H7 (cell line): ENCODE results near the gene ZNF302. TPM values are rescaled to one million over a fixed set of nuclear protein-coding genes. Genes with fewer than 3 reads are reported as not detected.
A peak's percentile ranks its signal among the peaks of the same experiment; 100 is the strongest.
"Not testable (repeated sequence)": the region's sequence is repeated elsewhere in the genome, so short reads cannot be mapped to it uniquely, and the experiment has no call there.

ENCODE experiments used
- DNase-seq: peaks from one replicate; pipeline ENCODE4 v3.0.0; 2012
- H3K27me3 ChIP-seq: 2 replicates; pipeline ENCODE4 v1.6.0; 2011; ENCODE audit warnings: mild to moderate bottlenecking, low read length; ENCODE audit not compliant: control insufficient read depth, insufficient read depth
- H3K36me3 ChIP-seq: replicated peaks from 2 replicates; pipeline ENCODE4 v1.5.1; 2011; ENCODE audit warnings: low read length; ENCODE audit not compliant: control insufficient read depth, insufficient read depth
- H3K4me3 ChIP-seq: 2 replicates; pipeline ENCODE4 v1.5.1; 2011; ENCODE audit warnings: low read depth, mild to moderate bottlenecking, control low read depth, low read length, moderate library complexity; ENCODE audit not compliant: insufficient read depth
- total RNA-seq: library from RNA; depleted of rRNA; stranded (reverse); fragments of >200 nt; shearing (Covaris generic); gene quantifications from 2 replicates; pipeline ENCODE4 v1.2.3, GENCODE V29; 2014; rRNA removed

The ZNF302 gene
- 11.5 and 16.3 TPM in 2 replicates for total RNA-seq

DNA sequence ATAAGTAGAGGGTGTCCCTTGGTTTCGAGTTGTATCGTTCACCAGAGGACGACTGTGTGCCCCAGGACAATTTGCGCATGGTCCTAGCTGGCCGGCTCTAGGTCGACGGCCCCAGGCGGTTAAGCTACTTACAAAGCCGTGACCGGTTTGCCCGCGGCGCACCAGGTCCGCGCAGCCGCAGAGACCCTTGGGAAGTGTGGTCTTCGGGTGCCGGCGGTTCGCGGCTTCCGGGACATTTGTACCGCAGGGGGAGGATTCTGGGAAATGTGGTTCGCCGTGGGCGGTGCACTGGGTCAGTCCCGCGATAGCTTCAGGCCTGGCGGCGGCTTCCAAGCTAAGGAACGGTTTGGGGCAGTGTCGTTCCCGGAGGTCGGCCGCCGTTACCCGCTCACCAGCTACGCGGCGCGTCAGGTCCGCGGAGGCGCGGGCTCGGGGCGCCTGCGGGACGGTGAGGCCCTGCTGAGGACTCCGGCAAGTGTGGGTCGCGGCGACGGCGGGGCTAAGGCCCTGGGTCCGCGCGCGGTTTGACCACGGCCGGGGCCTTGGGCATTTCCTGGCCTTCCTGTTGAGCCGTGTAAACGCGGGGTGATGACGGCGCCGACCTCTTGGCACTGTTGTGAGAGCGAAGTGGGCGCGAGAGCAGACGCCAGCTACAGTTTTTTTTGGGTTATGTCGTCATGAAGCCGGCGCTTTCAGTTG lies at the start of gene ZNF302:
TSS of gene ZNF302 (plus strand) at position 293 of the 699 bp plus-strand sequence. CDS start 1,127 bp downstream, outside the sequence.
- H3K36me3 ChIP-seq, result peaks cover 5% of the 10 kb centered on the region
- H3K4me3 ChIP-seq, result peak within 1 kb of the TSS; percentile 80
- peaks cover 2% of the 10 kb centered on the region; the same call in 1 of the 2 replicates for H3K27me3 ChIP-seq
- DNase-seq, result peak; percentile 94

DNA sequence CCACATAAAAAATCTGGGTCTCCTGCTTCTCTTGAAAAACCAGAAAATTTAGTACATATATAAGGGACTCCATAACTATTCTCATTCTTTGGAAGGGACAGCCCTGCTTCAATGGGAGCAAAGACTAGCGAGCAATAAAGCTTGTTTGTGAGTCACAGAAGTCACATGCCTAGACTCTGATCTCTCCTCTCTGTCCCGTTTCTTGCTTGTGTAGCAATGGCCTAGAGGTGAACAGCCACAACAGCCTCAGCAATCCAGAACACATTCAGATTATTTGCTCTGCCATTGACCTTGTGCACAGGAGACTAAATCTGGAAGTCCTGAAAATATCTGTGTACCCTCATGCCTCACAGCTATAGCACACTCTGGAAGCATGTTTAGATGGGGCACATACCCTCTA lies 43.7 kb upstream of the ZNF302 start:
- Histone ChIP-seq H3K36me3 (no peaks in the 10 kb centered on the region), H3K4me3 (no peak overlapping the region), H3K27me3 (no peaks in the 10 kb centered on the region)
- DNase-seq, result no peak

DNA sequence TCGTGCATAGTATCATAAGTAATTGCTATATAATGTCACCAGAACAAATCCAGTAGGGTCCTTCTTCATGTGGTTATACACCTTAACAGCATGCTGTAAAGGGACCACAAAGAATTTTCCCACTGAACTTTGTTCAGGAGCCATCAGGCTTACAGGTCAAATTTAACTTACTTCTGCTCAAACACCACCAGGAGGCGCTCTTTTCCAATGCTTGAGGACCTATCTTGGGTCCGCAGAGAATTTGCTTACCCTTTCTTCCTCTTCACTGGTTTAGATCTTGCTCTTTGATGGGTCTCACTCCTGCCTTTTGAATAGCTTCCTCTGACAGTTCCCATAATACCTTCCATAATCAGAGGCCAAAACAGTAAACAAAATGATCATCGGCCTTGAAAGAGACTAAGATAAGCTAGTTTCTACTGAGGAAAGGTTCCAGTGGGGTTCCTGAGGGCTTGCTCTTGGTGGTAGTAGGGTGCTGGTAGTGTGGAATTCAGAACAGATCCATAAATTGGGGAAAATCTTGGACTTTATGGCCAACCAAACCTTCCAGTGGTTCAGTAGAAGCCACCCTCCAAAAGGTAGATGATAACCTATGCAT lies 37.9 kb upstream of the ZNF302 start:
- H3K27me3 ChIP-seq, result no peaks in the 10 kb centered on the region
- DNase-seq, result peak; percentile 43
- no peaks in the 10 kb centered on the region for H3K36me3 ChIP-seq
- no peak overlapping the region for H3K4me3 ChIP-seq

DNA sequence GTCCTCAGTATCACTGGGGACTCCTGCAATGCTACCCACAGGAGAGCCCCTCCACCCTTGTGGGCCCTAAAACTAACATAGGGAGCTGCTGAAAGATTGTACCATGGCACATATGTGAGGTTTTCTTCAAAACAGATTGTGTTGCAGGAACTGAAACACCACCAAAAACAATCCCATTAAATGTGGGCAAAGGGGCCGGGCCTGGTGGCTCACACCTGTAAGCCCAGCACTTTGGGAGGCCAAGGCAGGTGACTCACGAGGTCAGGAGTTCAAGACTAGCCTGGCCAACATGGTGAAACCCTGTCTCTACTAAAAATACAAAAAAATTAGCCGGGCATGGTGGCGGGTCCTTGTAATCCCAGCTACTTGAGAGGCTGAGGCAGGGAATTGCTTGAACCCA lies 35.2 kb upstream of the ZNF302 start:
- Histone ChIP-seq H3K4me3 (no peak overlapping the region), H3K36me3 (no peaks in the 10 kb centered on the region), H3K27me3 (no peaks in the 10 kb centered on the region)
- DNase-seq, result no peak

DNA sequence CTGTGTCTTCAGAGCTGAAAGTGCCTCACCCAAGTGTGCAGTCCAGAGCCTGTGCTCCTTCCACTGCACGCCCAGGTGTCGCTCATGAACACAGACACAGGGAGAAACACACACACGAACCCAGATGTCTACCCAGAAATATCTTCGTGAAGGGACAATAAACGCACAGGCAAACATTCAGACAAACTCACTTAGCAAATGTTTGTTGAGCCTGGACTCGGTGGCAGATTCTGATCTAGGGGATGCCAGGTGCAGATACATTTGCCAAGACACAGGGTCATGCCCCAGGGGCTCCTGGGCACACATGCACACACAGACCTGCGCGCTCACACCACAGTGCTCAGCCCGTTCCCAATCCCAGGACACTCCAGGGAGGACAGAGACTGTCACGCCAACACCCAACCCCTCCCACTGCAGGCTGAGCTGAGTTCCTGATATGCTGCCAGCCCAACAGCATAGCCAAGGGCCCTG lies 32.5 kb upstream of the ZNF302 start:
- H3K4me3 ChIP-seq, result no peak overlapping the region
- no peaks in the 10 kb centered on the region for H3K27me3 ChIP-seq
- no peak for DNase-seq

DNA sequence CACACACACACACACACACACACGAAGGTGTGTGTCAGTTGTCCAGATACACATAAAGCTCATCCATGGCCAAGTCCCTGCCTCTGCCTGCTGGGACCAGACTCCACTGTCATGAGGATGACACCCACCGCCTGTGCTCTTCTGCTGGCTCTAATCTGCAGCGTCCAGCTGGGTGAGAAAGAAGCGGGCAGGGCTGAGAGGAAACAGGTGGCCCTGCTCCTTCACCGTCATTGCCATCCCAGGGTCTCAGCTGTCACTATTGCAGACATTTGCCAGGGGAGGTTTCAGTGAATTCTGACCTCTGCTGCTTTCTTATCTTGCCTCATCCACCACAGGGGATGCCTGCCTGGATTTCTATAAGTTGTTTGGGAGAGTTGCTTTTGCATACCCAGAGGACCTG lies 31.9 kb upstream of the ZNF302 start:
- H3K27me3 ChIP-seq, result no peaks in the 10 kb centered on the region
- H3K4me3 ChIP-seq, result no peak overlapping the region
- no peak for DNase-seq
- H3K36me3 ChIP-seq, result no peaks in the 10 kb centered on the region

More for the DNA sequence above, 32.5 kb upstream of the ZNF302 start:
- H3K36me3 ChIP-seq, result no peaks in the 10 kb centered on the region

DNA sequence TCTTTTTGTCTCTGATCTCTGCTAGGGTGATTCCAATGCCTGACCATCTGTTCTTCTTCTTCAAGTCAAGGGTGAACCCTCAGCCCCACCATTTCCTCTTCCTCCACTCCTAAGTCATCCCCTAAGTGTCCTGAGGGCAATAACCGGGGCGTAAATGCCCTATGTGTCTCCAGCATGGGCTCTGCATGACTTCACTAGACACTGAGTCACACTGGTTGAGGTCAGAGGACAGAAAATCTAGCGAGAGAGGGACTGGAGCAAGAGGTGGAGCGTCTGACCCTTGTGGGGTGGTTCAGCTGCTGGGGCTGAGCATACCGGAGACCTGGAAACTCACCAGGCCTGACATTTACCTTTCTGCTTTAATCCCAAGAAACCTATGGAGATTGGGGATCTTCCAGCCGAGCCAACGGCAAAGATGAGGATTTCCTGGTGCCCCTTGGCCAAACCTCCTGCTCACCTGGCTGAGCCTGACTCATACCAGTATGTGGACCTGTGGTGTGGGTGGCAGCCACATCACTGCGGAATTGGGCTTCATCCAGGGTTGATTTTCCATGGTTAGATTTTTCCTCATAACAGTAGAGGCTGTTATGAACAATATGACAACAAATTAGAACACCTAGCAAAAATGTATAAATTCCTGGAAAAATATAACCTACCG lies 27.5 kb upstream of the ZNF302 start:
- no peak for DNase-seq
- Histone ChIP-seq H3K27me3 (no peaks in the 10 kb centered on the region), H3K36me3 (no peaks in the 10 kb centered on the region), H3K4me3 (no peak overlapping the region)

DNA sequence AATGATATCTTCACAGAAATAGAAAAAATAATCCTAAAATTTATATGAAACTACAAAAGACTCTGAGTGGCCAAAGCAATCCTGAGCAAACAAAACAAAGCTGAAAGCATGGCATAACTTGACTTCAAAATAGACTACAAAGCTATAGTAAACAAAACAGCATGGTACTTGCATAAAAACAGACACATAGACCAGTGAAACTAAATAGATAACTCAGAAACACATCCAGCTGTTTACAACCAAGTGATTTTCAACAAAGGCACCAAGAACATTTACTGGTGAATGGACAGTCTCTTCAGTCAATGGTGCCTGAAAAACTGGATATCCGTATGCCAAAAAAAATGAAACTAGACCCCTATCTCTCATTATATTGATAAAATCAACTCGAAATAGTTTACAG lies 25.7 kb upstream of the ZNF302 start:
- Histone ChIP-seq H3K27me3 (no peaks in the 10 kb centered on the region), H3K36me3 (no peaks in the 10 kb centered on the region), H3K4me3 (no peak overlapping the region)
- DNase-seq, result no peak

DNA sequence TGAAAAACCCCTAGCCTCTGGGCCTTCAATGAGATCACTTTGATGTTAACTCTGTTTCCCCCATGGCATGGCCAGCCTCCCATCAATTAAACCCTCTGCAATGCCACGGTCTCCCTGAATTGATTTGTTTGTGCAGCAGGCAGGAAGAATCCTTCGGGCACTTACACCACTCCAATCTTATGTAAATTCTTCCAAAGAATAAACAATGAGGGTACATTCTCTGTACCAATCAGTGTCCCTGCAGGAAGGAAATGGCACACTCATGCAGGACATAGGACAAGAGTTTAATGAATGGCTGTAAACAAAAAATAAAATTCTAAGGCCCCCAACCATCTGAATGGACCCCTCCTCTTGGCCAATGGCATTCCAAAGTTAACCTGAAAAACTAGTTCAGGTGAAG lies 22.7 kb upstream of the ZNF302 start:
- no peaks in the 10 kb centered on the region for H3K27me3 ChIP-seq
- DNase-seq, result no peak
- no peaks in the 10 kb centered on the region for H3K36me3 ChIP-seq
- H3K4me3 ChIP-seq, result no peak overlapping the region

DNA sequence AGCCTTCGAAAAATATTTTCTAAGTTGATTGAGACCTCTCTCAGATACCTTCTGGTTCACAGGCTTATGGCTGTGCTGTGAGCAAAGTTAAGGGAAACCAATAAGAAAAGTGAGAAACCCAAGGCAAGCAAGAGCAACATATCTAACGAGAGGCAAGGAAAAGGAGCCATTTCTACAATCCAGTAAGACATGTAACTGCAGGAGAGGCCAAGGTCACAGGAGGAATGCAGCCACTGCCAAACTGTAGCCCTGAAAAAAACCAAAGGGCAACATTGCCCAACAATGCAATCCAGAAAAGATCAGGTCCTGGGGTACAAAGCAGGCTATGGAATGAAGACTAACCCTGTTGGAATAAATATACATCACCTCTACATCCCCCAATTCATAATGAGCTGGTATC lies 21.8 kb upstream of the ZNF302 start:
- H3K4me3 ChIP-seq, result no peak overlapping the region
- H3K36me3 ChIP-seq, result no peaks in the 10 kb centered on the region
- no peak for DNase-seq
- H3K27me3 ChIP-seq, result no peaks in the 10 kb centered on the region

DNA sequence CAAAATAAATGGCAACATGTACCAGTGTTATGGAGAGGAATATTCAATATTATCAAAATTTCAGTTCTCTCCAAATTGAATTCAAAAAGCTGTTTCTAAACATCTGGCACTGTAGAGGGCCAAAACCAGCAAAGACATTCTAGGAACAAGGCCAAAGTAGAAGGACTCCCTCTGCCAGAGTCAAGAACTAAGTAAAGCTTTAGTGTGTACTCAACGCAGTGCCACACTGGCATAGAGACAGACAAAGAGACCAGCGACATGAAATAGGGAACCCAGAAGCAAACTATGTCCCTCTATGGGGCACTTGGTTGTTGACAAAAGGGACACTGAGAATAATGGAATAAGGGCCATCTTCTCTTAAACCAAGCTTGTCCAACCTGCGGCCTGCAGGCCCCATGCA lies 16.1 kb upstream of the ZNF302 start:
- no peak overlapping the region for H3K4me3 ChIP-seq
- DNase-seq, result no peak
- H3K27me3 ChIP-seq, result no peaks in the 10 kb centered on the region
- no peaks in the 10 kb centered on the region for H3K36me3 ChIP-seq

DNA sequence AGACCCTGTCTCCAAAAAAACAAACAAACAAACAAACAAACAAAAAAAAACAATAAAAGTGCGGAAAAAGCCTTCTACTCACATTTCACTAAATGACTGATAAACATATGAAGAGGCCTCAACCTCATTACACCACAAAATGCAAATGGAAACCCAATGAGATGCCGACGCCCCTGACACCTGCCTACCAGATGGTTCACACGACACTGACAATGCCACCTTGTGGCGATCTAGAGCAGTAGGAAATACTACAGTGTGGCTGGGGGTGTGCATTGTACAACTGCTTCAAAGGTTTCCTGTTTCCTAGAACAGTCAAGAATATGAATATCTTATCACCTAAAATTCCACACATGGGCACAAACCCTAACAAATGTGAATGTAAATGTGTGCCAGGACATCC lies 14.6 kb upstream of the ZNF302 start:
- DNase-seq, result peak; percentile 35
- no peak overlapping the region for H3K4me3 ChIP-seq
- no peaks in the 10 kb centered on the region for H3K27me3 ChIP-seq
- no peaks in the 10 kb centered on the region for H3K36me3 ChIP-seq

DNA sequence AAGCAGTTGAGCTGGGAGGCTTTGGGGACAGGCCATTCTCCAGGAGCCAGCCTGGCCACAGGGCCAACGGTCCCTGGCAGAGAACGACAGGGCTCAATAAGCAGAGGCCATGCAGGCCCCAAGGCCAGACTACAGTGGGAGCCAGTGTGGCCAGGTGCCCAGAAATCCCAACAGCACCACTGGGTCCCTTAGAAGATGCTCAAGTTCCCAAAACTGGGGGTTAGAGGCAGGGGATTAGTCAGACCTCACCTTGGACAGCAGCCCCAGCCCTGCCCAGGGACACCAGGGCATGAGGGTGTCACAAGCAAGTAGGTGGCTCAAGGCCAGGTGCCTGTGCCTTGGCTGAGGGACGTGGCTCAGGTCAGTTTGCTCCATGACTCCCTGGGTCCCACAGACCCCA lies 13.3 kb upstream of the ZNF302 start:
- Histone ChIP-seq H3K36me3 (no peaks in the 10 kb centered on the region), H3K4me3 (no peak overlapping the region), H3K27me3 (no peaks in the 10 kb centered on the region)
- DNase-seq, result no peak

DNA sequence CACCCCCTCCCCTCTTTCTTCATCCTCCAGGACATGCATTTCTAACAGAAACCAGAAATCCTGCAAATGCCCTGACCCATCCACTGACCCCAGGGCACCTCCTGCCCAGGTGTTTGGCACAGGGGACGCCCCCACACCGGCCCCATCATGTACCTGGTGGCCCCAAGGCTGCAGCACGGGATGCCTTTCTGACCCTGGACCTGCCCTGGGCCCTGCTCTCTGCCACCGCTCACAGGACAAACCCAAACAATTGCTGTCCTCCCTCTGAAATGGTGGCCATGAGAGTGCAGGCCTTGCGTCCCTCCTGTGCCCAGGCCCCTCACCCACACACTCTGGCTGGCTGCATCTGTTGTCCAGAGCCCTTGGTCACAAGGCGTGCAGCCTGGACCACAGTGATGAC lies 12.6 kb upstream of the ZNF302 start:
- Histone ChIP-seq H3K4me3 (no peak overlapping the region), H3K36me3 (no peaks in the 10 kb centered on the region)
- no peak for DNase-seq

DNA sequence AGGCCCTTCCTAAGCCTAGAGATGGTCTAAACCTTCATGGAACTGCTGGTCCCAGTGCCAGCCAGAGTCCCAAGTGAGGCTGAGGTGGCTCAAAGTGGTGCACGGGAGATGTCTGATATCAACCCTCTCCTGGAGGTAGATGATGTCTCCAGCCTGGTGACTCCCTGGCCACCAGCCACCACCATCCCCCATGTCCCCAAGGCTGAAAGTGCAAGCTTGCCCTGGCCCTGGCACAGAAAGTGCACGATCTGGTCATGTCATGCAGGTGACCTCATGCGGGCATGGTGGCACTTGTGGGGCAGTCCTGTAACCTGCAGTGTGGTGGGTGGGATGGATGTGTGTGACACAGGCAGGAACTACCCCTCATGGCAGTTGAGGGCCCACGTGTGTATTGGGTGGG lies 12.2 kb upstream of the ZNF302 start:
- H3K4me3 ChIP-seq, H3K27me3 ChIP-seq, DNase-seq, H3K36me3 ChIP-seq: not testable (repeated sequence)

More for the DNA sequence above, 12.6 kb upstream of the ZNF302 start:
- H3K27me3 ChIP-seq, result no peaks in the 10 kb centered on the region
